K562 (cell line): ENCODE results near the gene BCAR1. TPM values are rescaled to one million over a fixed set of nuclear protein-coding genes. Genes with fewer than 3 reads are reported as not detected.

ENCODE experiments used
- ATAC-seq: fragments of 200-7000 bp; cut with Tn5 transposase; 3 replicates; pipeline ENCODE4 v1.9.1; 2020; ENCODE audit warnings: moderate library complexity
- BruUV-seq: library from RNA; stranded (reverse); fragments of 400-500 nt; replicated peaks from 2 replicates; lab custom pipeline; 2021; lab: Mats Ljungman, UMichigan
- CTCF ChIA-PET: fragments of 300-600 bp; formaldehyde crosslinking; extraction: SDS; loops from one replicate; lab custom pipeline; 2021; ENCODE audit warnings: low intra/inter-chr PET ratio; lab: Yijun Ruan, JAX
- POLR2A ChIA-PET: fragments of 300-600, 350-650 bp; sonication (Branson Sonifier 250); formaldehyde crosslinking; extraction: SDS; loops from one replicate; lab custom pipeline; 2021; ENCODE audit warnings: antibody characterized with exemption, inconsistent platforms; lab: Yijun Ruan, JAX
- DNase-seq, 4 experiments: peaks; one replicate each; pipeline versions ENCODE4 v3.0.0 to v3.0.0-alpha.2; 2011 to 2018; ENCODE audit warnings: low spot score in 3 of 4, mixed read lengths in 3 of 4; ENCODE audit errors: extremely low read depth in 1 of 4
- FAIRE-seq: peaks from 2 replicates; lab custom pipeline; 2011; peaks lifted over from hg19 to GRCh38; lab: Jason Lieb, UNC
- H2AFZ ChIP-seq: 2 replicates; pipeline ENCODE4 v1.6.0; 2011; ENCODE audit warnings: low read depth, low read length, control low read depth, inconsistent platforms
- H3K27ac ChIP-seq: fragments of 200-600 bp; 3 replicates; pipeline ENCODE4 v1.8.0; 2011; ENCODE audit warnings: low read depth, mild to moderate bottlenecking, control low read depth, inconsistent platforms, low read length, moderate library complexity, mixed read lengths; ENCODE audit errors: extremely low read depth
- H3K27me3 ChIP-seq, 2 experiments: fragments of 300-600 bp in 1 of 2; 2 replicates in 1 of 2; 3 replicates in 1 of 2; pipeline versions ENCODE4 v1.6.0 to v1.8.0; 2011; ENCODE audit warnings: inconsistent platforms in 2 of 2, low read length in 2 of 2, mild to moderate bottlenecking in 1 of 2, mixed read lengths in 1 of 2, moderate library complexity in 1 of 2; ENCODE audit not compliant: control insufficient read depth in 2 of 2, insufficient read depth in 2 of 2
- H3K36me3 ChIP-seq: fragments of 300-600 bp; 3 replicates; pipeline ENCODE4 v1.8.0; 2011; ENCODE audit warnings: mild to moderate bottlenecking, low read length, inconsistent platforms; ENCODE audit not compliant: control insufficient read depth, insufficient read depth
- H3K4me1 ChIP-seq, 2 experiments: fragments of 200-600 bp in 1 of 2; replicated peaks in 1 of 2; 2 replicates in 1 of 2; 3 replicates in 1 of 2; pipeline versions ENCODE4 v1.5.1 to v1.8.0; 2011; ENCODE audit warnings: inconsistent platforms in 2 of 2, low read length in 2 of 2, mild to moderate bottlenecking in 1 of 2, mixed read lengths in 1 of 2, moderate library complexity in 1 of 2; ENCODE audit not compliant: control insufficient read depth in 2 of 2, insufficient read depth in 2 of 2
- H3K4me2 ChIP-seq: 2 replicates; pipeline ENCODE4 v1.6.1; 2011; ENCODE audit warnings: low read length, control low read depth, inconsistent platforms, mixed read lengths; ENCODE audit not compliant: insufficient read depth
- H3K4me3 ChIP-seq: fragments of 200-600 bp; sonication (generic), shearing (Covaris generic); 2 replicates; pipeline ENCODE4 v1.5.1; 2016; ENCODE audit warnings: control low read depth, inconsistent platforms
- H3K79me2 ChIP-seq: fragments of 200-600 bp; 3 replicates; pipeline ENCODE4 v1.8.0; 2011; ENCODE audit warnings: low read length, inconsistent platforms; ENCODE audit not compliant: control insufficient read depth, insufficient read depth
- H3K9ac ChIP-seq, 2 experiments: 2 replicates each; pipeline versions ENCODE4 v1.6.0 to v1.6.1; 2011; ENCODE audit warnings: low read depth in 2 of 2, low read length in 2 of 2, control low read depth in 1 of 2, inconsistent platforms in 1 of 2, mild to moderate bottlenecking in 1 of 2, mixed read lengths in 1 of 2; ENCODE audit not compliant: insufficient read depth in 1 of 2
- H3K9me1 ChIP-seq: one replicate; pipeline ENCODE4 v1.6.0; 2011; ENCODE audit warnings: inconsistent platforms, mild to moderate bottlenecking, low read length, moderate library complexity; ENCODE audit not compliant: control insufficient read depth, insufficient read depth
- H3K9me3 ChIP-seq: replicated peaks from 2 replicates; pipeline ENCODE4 v1.5.1; 2011; ENCODE audit warnings: low read depth, low read length, inconsistent platforms; ENCODE audit not compliant: control insufficient read depth, insufficient read depth
- H4K20me1 ChIP-seq: replicated peaks from 2 replicates; pipeline ENCODE4 v1.6.1; 2011; ENCODE audit warnings: low read length, inconsistent platforms, mixed read lengths; ENCODE audit not compliant: control insufficient read depth, insufficient read depth
- MEIS2 ChIP-seq: fragments of 450-650 bp; IDR thresholded peaks from 2 replicates; pipeline ENCODE4 v1.6.1; 2014; ENCODE audit warnings: mild to moderate bottlenecking; ENCODE audit not compliant: partially characterized antibody
- MYNN ChIP-seq, 2 experiments: sonication (generic); formaldehyde crosslinking in 1 of 2; IDR thresholded peaks; 2 replicates each; pipeline versions ENCODE4 v1.5.0 to v1.6.1; 2016 to 2020; ENCODE audit warnings: antibody characterized with exemption in 1 of 2, missing genetic modification reagents in 1 of 2
- NR2C2 ChIP-seq, 2 experiments: fragments of 200-800 bp in 1 of 2; sonication (Bioruptor generic) in 1 of 2; sonication (generic) in 1 of 2; formaldehyde crosslinking in 1 of 2; IDR thresholded peaks; 2 replicates each; pipeline versions ENCODE4 v1.6.1 to v1.8.0; 2016 to 2022; ENCODE audit warnings: mild to moderate bottlenecking in 1 of 2, missing compliant biosample characterization in 1 of 2, missing genetic modification characterization in 1 of 2, missing genetic modification reagents in 1 of 2
- TCF15 ChIP-seq: fragments of 250-450 bp; sonication (Bioruptor Pico); IDR thresholded peaks from 2 replicates; pipeline ENCODE4 v1.8.0; 2022; ENCODE audit warnings: moderate library complexity, mild to moderate bottlenecking, inconsistent platforms
- ZNF212 ChIP-seq: fragments of 450-650 bp; formaldehyde crosslinking; IDR thresholded peaks from 2 replicates; pipeline ENCODE4 v1.4.0; 2020; ENCODE audit warnings: mild to moderate bottlenecking
- ZNF3 ChIP-seq: fragments of 250-450 bp; sonication (Bioruptor Pico); IDR thresholded peaks from 2 replicates; pipeline ENCODE4 v1.5.0; 2021; ENCODE audit warnings: mild to moderate bottlenecking, moderate library complexity
- ZSCAN29 ChIP-seq: fragments of 450-650 bp; IDR thresholded peaks from 2 replicates; pipeline ENCODE4 v1.6.1; 2017
- WGBS: fragments of 100-300 bp; shearing (Covaris generic); methylation state at CpG from one replicate; pipeline ENCODE4 v1.1.6; 2016; ENCODE audit warnings: low coverage, mixed read lengths; ENCODE audit not compliant: insufficient coverage; ENCODE audit errors: missing lambda C conversion rate; 5-methylcytosine and 5-hydroxymethylcytosine counted together
- in situ Hi-C: fragments of 300-500 bp; cut with MboI; formaldehyde crosslinking; loops from 4 replicates; pipeline ENCODE4 v1.15.0; 2018; ENCODE audit warnings: inconsistent platforms, mixed read lengths
- intact Hi-C: fragments of 100-400 bp; cut with micrococcal nuclease; formaldehyde crosslinking; loops from 2 replicates; pipeline ENCODE4 v1.14.2; 2022
- polyA plus RNA-seq, 8 experiments: library from polyadenylated mRNA; depleted of rRNA in 4 of 8; stranded (reverse) in 5 of 8; unstranded in 3 of 8; fragments of >200 nt; fragmentation: Nextera tagmentation in 2 of 8; fragmentation: Illumina TruSeq in 1 of 8; extraction: Ambion mirVana in 2 of 8; extraction: Trizol in 1 of 8; gene quantifications; 2 replicates each; pipeline versions ENCODE4 v1.2.1 to v1.2.3, GENCODE V29; 2011 to 2014; ENCODE audit warnings: inconsistent platforms in 1 of 8, missing spikeins in 1 of 8
- total RNA-seq, 7 experiments: library from RNA; depleted of rRNA in 6 of 7; stranded (reverse); fragments of >200 nt in 6 of 7; fragmentation: Illumina TruSeq in 2 of 7; extraction: Trizol in 2 of 7; gene quantifications; 2 replicates each; pipeline versions ENCODE4 v1.2.1 to v1.2.3, GENCODE V29; 2011 to 2021; ENCODE audit warnings: low replicate concordance in 1 of 7
- TF ChIP-seq, protein P1 (sequence below): fragments of 450-650 bp; IDR thresholded peaks from 2 replicates; pipeline ENCODE4 v1.6.1; 2017; ENCODE audit warnings: antibody characterized with exemption
- TF ChIP-seq, protein P2 (sequence below): fragments of 250-450 bp; sonication (Bioruptor Pico); IDR thresholded peaks from 2 replicates; pipeline ENCODE4 v1.9.0; 2021; ENCODE audit warnings: mild to moderate bottlenecking

BCAR1 gene
- total and polyA plus RNA-seq, 9 of the 15 experiments (the other 6 are each of a cell fraction or from before 2014, with no cell fraction given), result 0.10 to 26.3 (median 3.6) TPM

DNA sequence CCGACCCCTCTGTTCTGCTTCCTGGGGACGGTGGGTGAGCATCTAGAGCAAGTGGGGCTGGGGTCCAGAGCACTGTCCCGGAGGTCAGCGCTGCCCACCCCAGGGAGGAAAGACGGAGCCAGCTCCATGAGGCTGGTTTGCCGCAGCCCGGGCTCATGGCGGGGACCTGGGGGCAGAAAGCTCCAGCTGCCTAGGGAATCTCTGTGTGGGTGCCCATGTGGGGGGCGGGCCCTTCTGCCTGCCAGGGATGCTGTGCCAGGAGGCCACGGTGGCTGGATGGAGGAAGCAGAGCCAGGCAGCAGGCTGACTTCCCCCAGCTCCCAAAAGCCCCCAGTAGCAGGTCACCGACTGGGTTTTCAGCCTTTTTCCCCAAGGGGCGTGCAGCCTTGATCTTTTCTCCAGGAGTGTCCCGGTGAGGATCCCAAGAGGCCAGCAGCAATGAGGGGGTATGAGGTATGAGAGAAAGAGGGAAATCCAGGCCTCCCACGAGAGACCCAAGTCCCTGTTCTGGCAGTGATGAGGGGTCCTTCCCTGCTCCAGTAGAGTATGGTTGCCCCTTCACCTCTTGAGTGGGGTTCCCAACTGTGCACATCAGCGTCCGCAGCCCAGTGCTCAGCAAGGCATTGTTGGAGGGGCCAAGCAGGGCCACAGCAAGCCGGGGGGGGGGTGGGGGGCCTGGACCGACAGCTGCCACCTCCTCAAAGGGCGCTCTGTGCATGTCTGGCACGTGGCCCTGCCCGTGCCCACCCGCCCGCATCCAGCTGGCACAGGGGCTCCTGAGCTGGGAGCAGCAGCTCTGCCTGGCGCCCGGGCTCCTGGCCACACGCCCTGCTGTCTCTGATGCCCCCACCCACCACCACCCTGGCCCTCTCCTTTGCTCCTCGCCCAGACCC lies 15.6 kb upstream of the BCAR1 start:
- Histone ChIP-seq H3K27me3 (no peaks in the 10 kb centered on the region), H3K27ac (no peak overlapping the region), H3K36me3 (no peaks in the 10 kb centered on the region)

More for the DNA sequence above, 15.6 kb upstream of the BCAR1 start:
- no TSS peak for BruUV-seq
- Histone ChIP-seq H3K9ac (peak overlapping the region in 1 of 2 experiments; percentile 92; a peak in 2 of 4 replicates), H3K9me3 (no peaks in the 10 kb centered on the region), H3K4me1 (peaks cover 4 to 48% of the 10 kb centered on the region in 2 experiments; a peak in 3 of 5 replicates), H4K20me1 (no peaks in the 10 kb centered on the region), H3K4me2 (peak overlapping the region; percentile 72; the same call in 1 of the 2 replicates), H3K79me2 (peaks cover 6% of the 10 kb centered on the region; the same call in 1 of the 3 replicates), H3K4me3 (no peak overlapping the region), H3K9me1 (no peaks in the 10 kb centered on the region), H2AFZ (no peak overlapping the region)
- 66% methylated on average over 15 of the region's 27 CpGs for WGBS
- intact Hi-C loops (no loop called here), in situ Hi-C loops (no loop called here)
- CTCF ChIA-PET, result no interaction called here
- no peak for TF ChIP-seq ZNF212 (CRISPR knock-in tag)
- no peak for TF ChIP-seq TCF15
- TF ChIP-seq, protein P1, sequence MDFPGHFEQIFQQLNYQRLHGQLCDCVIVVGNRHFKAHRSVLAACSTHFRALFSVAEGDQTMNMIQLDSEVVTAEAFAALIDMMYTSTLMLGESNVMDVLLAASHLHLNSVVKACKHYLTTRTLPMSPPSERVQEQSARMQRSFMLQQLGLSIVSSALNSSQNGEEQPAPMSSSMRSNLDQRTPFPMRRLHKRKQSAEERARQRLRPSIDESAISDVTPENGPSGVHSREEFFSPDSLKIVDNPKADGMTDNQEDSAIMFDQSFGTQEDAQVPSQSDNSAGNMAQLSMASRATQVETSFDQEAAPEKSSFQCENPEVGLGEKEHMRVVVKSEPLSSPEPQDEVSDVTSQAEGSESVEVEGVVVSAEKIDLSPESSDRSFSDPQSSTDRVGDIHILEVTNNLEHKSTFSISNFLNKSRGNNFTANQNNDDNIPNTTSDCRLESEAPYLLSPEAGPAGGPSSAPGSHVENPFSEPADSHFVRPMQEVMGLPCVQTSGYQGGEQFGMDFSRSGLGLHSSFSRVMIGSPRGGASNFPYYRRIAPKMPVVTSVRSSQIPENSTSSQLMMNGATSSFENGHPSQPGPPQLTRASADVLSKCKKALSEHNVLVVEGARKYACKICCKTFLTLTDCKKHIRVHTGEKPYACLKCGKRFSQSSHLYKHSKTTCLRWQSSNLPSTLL, result no peak
- TF ChIP-seq ZNF3, result no peak
- no peak for TF ChIP-seq MEIS2
- TF ChIP-seq NR2C2 (CRISPR knock-in tag; IDR thresholded peaks at IDR 0.05), result no peak
- no peak for TF ChIP-seq NR2C2 (tag; IDR thresholded peaks at IDR 0.05)
- TF ChIP-seq, protein P2, sequence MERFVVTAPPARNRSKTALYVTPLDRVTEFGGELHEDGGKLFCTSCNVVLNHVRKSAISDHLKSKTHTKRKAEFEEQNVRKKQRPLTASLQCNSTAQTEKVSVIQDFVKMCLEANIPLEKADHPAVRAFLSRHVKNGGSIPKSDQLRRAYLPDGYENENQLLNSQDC, result no peak
- no peak for TF ChIP-seq ZSCAN29
- no peak for TF ChIP-seq MYNN (IDR thresholded peaks at IDR 0.05)
- no peak for TF ChIP-seq MYNN (CRISPR knock-in tag; IDR thresholded peaks at IDR 0.05)
- no peak for FAIRE-seq
- no peak for DNase-seq
- ATAC-seq, result no peak
- POLR2A ChIA-PET, result interaction anchor here (1.2 kb wide), 1 partner anchor 112 kb away, joined by 3 read pairs; no protein-coding TSS in a partner anchor
